NAMALWA (cell line): ENCODE data around the gene PFDN1.
"Not testable (repeated sequence)": the region's sequence is repeated elsewhere in the genome, so short reads cannot be mapped to it uniquely, and the experiment has no call there.

Source experiments
- DNase-seq: peaks from one replicate; pipeline ENCODE4 v3.0.0-alpha.2; 2015; ENCODE audit warnings: low spot score

Gene PFDN1, protein sequence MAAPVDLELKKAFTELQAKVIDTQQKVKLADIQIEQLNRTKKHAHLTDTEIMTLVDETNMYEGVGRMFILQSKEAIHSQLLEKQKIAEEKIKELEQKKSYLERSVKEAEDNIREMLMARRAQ

DNA sequence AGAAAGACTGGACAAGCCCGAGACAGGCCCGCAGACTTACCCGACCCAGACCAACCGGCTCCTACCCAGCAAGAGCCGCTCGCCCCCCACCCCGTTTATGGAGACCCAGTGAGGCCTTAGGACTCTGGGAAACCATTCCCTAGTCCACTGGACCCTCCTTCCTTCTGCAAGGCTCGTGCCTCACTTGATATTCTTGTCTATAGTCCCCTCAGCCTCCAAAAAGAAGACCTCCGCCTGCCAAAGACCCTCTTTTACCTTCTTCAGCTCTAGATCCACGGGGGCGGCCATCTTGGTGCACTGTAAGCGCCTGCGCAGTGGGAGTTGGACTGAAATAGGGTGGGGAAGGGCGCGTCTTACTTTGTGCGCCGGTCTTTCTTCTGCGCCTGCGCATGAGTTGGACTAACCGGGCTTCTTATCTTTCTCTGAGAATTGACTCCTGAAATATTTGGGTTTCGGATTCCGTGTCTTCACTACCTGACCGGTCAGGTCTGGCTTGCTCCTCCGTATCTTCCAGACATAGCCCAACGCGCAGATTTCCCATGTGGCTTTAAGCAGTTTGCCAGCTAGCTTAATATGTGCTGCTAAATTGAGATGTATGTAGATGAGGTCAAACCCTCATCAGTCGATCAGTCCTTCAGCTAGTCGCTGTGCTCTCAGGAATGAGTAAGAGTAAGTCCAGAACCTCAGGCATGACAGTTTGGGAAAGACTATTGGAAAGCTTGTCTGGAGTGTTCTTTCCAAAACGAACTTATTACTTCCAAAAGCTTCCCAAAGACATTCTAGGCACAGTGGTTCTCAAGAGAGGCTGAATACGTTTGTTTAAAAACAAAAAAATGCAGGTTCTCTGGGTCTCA is at the start of gene PFDN1:
Gene PFDN1 (minus strand): TSS at position 316 of the 854 bp plus-strand sequence. CDS start 28 bp downstream, at position 288.
- peak; percentile 98 for DNase-seq

DNA sequence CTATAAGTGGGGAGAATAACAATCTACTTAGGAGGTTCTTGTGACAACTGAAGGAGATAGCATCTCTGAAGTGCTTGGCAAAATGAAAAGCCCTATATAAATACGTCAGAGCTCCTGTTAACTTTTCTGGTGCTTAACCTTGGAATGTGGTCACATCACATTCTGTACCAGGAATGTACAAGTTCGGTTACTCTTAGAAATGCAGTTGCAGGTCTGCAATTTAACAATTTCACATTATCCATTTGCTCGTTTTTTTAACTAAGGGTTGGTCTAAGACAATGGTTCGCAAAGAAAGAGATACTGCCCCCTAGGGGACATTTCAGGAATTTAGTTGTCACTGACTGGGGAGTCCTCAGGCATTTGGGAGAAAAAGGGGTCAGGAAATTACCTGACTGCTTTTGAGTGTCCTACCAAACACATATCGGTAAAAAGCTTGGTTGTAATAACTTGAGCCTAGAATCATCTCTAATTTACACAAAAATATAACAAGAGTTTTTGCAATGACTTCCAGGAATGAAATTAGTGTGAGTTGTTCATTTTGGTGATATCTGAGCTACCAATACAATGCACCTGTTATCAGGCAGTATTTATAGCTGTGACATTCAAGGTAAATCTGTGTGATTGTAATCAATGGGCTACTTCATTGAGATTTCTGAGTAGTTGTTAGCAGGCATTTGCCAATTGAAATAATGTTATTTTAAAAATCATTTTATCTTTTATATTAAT is 48.9 kb upstream of the PFDN1 start:
- DNase-seq = peak; percentile 91

DNA sequence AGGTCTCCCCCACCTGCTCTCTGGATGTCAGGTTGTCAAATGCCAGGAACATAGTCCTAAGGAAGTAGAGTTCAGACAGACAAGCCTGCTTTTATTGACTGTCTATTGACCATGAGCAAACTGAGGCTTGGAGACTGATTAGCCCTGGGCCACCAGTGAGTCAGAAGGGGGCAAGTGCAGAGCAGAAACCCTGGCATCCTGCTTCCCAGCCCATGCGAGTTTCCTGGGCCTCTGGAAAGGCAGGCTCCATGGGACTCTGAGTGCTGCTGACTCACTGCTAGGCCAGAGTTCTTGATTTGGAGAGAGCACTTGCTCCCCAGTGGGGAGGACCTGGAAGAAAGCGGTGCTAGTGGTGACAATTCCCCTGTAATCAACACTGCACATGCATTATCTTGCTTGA is 46.3 kb upstream of the PFDN1 start:
- no peak for DNase-seq

DNA sequence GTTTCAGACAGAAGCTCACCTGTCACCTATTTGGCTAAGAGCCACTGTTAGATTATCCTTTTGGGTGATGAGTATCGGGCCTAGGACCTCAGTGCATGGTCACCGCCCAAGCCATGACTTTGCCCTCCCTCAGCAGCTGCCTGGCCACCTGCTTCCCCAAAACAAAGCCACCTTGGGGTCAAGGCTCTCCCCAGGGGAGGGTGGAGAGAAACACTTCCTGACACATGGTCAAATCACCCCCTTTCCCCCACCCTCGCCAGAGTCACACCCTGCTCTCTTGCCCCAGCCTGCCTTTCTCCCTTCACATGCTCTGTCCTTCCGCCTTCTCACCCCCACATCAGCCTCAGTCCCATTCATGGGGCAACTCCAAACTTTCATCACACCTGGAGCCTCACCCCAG is 45.2 kb upstream of the PFDN1 start:
- DNase-seq = peak; percentile 45

DNA sequence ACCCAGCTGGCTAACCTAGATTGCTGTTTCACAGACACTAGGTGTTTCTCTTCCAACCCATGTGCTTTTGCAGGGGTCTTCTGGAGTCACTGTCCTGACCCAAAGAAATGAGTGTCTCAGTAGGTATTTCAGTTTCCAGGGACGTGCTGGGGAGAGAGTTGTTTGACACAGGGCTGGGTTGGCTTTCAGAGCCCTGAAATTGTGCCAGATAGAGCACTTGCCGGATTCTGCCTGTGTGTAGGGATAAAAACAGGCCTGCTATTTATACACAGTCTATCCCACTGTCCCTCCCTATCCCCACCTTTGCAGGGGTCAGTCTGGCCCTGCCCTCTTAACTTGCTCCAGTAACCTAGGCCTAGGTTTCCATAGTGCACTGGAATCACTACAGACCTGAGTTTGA is 44.5 kb upstream of the PFDN1 start:
- DNase-seq = no peak

DNA sequence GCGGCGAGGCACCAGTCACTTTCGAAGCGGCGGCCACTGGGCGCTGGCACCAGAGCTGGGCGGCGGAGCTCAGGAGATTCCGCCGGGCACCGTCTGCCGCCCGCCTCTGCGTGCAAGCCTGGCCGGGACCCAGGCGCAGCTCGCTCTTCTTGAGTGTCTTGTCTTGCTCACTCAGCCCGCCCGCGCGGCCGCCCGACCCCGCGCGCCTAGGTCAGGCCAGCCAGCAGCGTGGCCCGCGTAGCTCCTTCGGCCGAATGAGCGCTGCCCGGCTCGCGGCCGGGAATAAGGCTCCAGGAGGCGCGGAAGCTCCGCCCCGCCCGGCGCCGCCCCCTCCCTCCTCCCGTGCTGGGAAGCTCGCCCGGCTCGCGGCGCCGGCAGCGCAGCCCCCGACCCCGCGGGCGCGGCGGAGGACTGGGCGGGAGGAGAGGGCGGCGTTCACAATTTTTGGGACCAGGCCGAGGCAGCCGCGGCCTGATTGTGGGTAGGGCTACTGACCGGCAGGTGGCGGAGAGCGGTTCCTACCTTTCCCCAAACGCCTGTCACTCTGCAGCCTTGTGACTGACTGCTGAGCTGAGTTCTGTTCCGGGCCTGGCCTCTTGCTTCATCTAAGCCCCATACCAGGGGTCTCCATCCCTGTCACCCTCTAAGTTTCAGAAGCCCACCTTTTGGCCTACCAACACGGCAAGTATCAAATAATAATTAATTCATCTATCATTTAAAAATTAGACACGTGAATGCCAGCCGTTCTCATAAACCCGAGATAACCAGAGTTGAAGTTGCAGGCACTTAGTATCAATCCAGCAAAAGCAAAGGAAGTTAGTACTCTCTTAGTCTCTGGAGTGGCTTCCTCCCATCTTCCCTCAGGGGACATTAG is 43.7 kb upstream of the PFDN1 start, which contains the start of gene HBEGF:
Gene HBEGF (minus strand): TSS at position 256 of the 874 bp plus-strand sequence. CDS start 275 bp downstream, outside the sequence.
- DNase-seq = peak; percentile 76

DNA sequence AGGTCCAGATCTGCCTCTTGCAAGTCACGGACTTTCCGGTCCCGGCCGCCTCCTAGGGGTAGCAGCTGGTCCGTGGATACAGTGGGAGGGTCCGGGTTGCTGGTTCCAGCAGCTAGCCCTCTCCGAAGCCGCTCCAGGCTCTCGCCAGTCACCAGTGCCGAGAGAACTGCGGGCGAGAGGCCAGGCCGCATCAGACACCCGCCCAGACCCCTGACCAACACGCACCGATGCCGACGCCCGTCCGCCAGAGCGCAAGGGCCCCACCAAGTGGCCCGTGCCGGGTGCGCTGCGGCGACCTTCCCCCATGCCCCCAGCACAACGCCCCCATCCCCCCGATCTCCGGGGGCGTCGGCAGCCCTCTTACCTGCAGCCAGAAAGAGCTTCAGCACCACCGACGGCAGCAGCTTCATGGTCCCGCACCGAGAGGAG is 43.0 kb upstream of the PFDN1 start:
- no peak for DNase-seq

DNA sequence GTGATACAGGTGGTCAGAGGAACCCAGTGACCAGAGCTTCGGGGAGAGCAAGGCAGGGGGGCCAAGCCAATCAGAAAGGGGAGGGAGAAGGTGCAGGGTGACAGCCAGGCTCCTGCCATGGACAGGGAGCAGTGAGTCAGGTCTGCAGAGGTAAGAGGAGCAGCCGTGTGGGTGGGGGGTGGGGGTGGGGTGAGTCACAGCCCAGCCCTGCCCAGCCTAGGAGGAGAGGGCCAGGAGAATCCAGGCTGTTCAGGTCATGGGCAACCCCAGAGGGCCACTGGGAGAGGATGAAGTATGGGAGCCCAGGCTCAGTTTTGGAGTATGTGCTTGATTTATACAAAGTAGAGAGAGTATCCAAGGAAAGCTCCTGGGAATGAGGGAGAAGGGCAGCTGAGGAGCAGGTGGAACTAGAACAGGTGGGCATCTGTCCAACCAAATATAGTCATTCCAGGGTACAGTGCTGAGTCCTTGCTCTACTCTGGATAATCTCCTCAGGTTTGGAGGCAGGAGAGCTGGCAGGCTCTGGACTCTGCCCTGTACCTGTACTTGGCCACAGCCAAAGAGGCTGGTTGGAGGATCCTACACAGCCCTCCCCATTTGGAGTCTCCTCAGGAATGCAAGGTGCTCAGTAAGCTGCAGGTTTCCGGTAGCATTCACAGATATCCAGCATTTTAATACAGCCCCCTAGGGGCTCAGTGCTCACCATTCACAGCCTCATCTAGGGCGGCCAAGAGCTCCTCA is 42.0 kb upstream of the PFDN1 start:
- DNase-seq = no peak

DNA sequence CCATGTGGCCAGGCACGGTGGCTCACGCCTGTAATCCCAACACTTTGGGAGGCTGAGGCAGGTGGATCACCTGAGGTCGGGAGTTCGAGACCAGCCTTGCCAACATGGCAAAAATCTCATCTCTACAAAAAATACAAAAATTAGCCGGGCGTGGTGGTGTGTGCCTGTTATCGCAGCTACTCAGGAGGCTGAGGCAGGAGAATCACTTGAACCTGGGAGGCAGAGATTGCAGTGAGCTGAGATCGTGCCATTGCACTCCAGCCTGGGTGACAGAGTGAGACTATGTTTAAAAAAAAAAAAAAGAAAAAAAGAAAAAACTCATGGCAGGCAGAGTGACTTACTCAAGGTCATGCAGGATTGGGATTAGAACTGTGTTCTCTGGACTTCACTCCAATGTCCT is 40.9 kb upstream of the PFDN1 start:
- not testable (repeated sequence) for DNase-seq

DNA sequence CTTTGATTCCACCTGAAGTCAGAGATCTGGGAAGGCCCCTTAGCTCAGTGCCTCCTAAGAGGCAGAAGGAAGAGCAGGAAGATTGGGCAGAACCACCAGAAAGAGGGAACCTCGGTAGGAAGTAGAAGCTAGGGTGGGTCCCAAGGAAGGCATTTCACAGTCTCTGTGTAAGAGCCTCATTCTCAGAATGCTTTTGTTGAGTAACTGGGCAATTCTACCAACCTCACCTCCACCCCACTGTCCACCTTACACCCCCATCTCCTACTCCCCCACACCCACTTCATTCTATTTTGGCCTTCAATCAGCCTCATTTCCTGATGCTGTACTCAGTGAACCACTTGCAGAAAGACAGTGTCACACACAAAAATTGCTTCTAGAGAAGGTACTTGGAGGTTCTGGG is 40.0 kb upstream of the PFDN1 start:
- DNase-seq = no peak

DNA sequence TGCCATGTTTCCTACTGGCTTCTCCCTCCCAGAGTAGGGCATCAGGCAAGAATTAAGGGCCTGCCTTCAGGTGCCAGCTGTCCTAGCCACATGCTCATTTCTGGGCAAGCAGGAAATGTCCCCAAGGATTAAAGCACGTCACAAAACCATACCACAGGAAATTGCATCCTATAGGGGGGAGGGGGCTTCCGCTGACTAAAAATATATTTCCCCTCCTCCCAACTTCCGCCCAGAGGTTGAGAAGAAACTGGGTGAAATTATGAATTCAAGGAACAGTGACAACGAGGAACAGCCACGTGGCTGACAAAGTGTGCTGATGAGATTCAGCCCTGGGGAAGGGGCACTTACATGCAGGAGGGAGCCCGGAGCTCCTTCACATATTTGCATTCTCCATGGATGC is 39.4 kb upstream of the PFDN1 start:
- peak; percentile 58 for DNase-seq

DNA sequence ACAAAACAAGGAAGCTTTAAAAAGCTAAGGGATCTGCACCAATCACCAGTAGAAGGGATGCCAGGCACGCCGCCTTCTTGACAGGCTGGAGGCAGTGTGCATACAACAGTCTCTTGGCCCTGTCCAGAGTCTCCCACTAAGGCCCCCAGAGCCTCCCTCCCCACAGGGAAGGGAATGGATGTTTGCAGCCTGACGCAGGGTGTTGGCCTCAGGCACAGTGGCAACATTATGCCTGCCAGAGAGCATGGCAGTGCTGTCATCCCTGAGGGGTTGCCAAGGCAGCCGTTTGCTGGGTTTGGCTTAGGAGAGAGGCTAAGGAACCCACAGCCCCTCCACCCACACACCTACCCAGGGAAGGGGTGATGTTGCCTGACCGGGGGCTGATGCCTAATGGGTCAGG is 38.7 kb upstream of the PFDN1 start:
- DNase-seq = no peak

DNA sequence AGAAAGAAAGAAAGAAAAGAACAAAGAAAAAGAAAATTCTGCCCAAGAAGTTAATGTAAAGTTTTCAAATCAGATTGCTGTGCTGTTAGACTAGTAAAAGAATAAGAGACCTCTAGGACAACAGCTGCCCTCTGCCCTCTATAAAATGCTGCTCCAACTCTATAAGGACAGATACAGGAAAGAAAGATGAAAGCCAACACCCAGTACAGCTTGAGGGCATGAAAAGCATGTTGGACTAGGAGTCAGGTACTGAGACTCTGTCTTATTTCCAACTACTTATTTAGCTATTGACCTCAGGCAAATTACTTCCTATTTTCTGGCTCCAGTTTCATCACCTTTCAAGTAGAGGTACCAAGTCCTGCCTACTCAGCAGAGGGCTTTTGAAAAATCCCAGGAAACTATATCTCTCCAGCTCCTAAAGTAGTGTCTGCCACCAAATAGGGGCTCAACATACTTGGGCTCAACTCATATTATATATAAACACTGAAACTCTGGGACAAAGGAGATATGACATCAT is 37.8 kb upstream of the PFDN1 start:
- no peak for DNase-seq

DNA sequence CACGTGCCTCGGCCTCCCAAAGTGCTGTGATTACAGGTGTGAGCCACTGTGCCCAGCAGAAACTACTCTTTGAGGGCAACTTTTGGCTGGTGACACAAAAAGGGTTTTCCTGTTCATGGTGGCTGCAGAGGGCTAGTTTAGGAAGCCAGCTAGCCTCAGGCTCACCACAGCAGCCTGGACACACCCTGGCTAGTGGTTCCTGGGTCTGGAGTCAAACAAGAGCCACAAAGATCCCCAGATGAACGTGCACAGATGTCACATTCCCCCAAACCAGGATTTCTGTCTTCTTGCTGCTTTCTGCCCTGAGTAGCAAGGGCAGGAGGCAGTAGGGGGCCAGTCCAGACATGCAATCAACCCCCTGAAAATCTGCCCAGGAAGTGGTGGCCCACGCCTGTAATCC is 36.7 kb upstream of the PFDN1 start:
- DNase-seq = no peak

DNA sequence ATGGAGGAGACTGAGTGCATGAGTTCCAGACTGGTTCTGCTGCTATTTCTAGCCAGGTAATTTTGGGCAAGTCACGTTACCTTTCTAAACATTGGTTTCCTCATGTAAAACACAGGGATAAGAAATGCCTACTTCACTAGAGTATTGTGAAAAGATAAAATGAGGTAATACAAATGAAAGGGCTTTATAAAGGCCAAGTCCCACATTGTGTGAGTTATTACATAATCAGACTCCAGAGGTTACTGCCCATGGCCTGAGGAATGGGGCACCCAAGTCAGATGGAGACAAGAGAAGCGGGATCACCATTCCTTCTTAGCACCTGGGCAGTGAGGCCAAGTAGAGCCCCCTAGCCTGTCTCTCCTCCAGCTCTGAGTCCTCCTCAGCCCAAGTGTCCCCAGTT is 36.0 kb upstream of the PFDN1 start:
- no peak for DNase-seq

DNA sequence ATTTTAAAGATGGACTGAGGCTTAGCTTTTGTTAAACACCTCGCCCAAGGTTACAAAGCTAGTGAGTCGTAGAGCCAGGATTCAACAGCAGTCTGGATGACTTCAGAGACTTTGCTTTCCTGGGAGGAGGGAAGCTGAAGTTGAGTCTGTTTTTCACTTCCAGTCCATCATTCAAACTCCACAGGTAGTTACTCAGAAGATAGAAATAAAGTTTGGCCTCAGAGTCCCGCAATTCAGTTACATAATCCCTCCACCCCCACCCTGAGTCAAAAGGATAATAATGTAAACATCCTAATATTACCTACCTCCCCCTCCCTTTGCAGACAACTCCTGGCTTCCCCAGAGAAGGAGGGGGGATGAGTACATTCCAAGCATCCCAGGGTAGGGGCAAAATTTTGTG is 35.4 kb upstream of the PFDN1 start:
- DNase-seq = no peak

DNA sequence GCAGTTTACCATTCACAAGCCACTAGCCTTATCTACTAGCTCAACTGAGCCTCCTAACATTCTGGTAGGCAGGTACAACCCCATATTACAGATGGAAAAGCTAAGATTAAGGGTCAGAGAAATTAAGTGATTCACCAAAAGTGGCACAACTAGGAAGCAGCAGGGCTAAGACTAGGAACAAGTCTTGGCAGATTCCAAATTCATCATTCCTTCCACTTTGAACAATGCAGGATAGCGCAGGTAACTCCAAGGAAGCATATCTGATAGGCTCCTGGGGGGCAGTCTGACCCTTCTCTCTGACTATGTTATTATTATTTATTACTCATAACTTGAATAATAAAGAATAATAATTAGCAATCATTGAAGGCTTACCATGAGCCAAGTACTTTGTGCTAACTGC is 35.0 kb upstream of the PFDN1 start:
- DNase-seq = no peak

DNA sequence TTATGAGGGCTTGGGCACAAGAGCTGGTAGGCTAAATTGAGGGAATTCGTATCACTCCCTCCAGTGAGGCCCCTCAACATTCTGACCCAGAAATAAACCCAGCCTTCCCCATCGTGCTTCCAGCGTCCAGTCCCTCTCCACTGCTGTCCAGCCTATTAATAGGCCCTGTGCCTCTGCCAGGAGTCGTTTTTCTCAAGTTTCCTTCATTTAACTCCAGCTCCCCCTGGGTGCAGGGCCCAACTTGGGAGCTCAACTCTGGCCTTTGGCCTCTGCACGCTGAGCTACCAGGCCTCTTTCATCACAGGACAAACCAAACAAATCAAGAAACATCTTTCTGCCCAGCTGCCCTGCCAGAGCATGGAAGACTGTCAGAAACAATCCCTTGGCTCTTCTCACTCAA is 33.5 kb upstream of the PFDN1 start:
- no peak for DNase-seq

DNA sequence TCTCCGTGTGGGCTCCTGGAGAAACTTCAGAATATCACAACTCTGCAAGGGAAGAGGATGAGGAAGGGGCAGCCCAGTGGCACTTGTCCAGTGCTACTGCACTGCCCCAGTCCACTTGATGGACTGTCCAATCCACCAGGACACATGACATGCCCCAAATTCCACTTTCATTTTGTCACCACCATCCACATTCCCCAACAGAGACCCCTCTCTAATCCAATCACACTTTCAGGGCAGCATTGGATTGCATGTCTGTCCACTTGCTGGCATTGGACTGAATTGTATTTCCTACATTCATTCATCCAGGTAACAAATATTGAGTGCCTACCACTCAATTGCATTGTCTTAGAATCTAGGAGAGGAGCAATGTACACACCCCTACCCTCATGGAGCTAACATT is 28.7 kb upstream of the PFDN1 start:
- no peak for DNase-seq

DNA sequence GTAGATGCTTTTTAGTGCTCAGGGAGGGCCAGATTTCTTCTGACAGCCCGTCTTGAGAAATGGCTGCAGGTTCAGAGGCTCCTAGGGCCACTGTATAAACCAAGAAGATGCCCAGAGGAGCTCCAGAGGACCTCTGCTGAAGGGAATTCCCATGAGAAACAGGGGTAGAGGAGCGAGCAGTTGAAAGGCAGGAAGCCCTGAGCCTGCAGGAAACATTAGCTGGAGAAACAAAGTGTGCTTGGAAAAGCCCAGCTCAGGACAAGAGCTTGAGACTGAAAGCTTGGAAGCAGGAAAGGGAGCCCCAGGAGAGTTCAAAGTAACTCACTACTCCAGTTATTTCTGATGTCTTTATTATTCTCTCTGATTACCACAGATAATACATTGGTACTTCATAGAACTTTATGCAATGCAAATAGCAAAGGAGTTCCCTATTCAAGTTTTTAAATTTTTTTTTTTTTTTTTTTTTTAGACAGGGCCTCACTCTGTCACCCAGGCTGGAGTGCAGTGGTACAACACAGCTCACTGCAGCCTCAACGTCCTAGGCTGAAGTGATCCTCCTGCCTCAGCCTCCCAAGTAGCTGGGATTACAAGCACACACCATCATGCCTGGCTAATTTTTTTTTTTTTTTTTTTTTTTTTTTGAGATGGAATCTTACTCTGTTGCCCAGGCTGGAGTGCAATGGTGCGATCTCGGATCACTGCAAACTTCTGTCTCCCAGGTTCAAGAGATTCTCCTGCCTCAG is 27.0 kb upstream of the PFDN1 start:
- DNase-seq = no peak
